C4-2B (cell line): Measurements from ENCODE around the gene NLGN1.

Experiments used
- CTCF ChIP-seq: fragments of 450-650 bp; conservative IDR thresholded peaks from 2 replicates; pipeline ENCODE4 v1.5.1; 2017; ENCODE audit warnings: mild to moderate bottlenecking
- ZFX ChIP-seq: fragments of 450-650 bp; IDR thresholded peaks from 2 replicates; pipeline ENCODE4 v1.6.1; 2017

- no peak for TF ChIP-seq CTCF
- TF ChIP-seq ZFX = no peak
These were observed 43.4 kb upstream of the NLGN1 start for GRCh38 chr3:173354124-173354523.
